Gastroesophageal sphincter (tissue), 4 donors: ENCODE data around the gene INHBA. TPM values are rescaled to one million over a fixed set of nuclear protein-coding genes. Genes with fewer than 3 reads are reported as not detected.

Experiments
- ATAC-seq: fragments of 150-250 bp; one replicate; pipeline ENCODE4 v1.9.1; 2016; ENCODE audit warnings: mild to moderate bottlenecking, moderate library complexity
- H3K27ac ChIP-seq, 4 donors: fragments of 200-600 bp; sonication (generic) in 3 of 4; 1 replicate in 3 of 4; 2 replicates in 1 of 4; pipeline ENCODE4 v1.5.1; 2016 to 2019
- H3K27me3 ChIP-seq: fragments of 200-600 bp; sonication (generic); one replicate; pipeline ENCODE4 v1.5.1; 2019
- H3K36me3 ChIP-seq, 2 donors: fragments of 200-600 bp; sonication (generic); one replicate each; pipeline ENCODE4 v1.5.1; 2019; ENCODE audit warnings: control low read depth in 1 of 2
- H3K4me1 ChIP-seq, 3 donors: fragments of 200-600 bp; sonication (generic); 1 replicate in 2 of 3; 2 replicates in 1 of 3; pipeline ENCODE4 v1.5.1; 2016 to 2019; ENCODE audit warnings: control low read depth in 2 of 3
- H3K4me3 ChIP-seq, 2 donors: fragments of 200-600 bp; sonication (generic); one replicate each; pipeline ENCODE4 v1.5.1; 2019; ENCODE audit warnings: mild to moderate bottlenecking in 1 of 2, moderate library complexity in 1 of 2
- H3K9me3 ChIP-seq, 3 donors: fragments of 200-600 bp; sonication (generic); one replicate each; pipeline ENCODE4 v1.5.1; 2017 to 2019; ENCODE audit warnings: control low read depth in 2 of 3
- EP300 ChIP-seq: sonication (generic); formaldehyde crosslinking; IDR thresholded peaks from one replicate; pipeline ENCODE4 v1.6.1; 2017; ENCODE audit warnings: antibody characterized with exemption, mild to moderate bottlenecking
- POLR2A ChIP-seq, 2 donors: fragments of 450-650 bp; IDR thresholded peaks; one replicate each; pipeline ENCODE4 v1.6.1; 2017; ENCODE audit warnings: antibody characterized with exemption in 2 of 2, mild to moderate bottlenecking in 2 of 2, moderate library complexity in 1 of 2
- POLR2AphosphoS5 ChIP-seq: sonication (generic); formaldehyde crosslinking; IDR thresholded peaks from one replicate; pipeline ENCODE4 v1.6.1; 2017; ENCODE audit warnings: antibody characterized with exemption
- WGBS, 2 donors: methylation state at CpG; one replicate each; pipeline ENCODE4 v1.1.5; 2018; ENCODE audit warnings: low coverage in 1 of 2; 5-methylcytosine and 5-hydroxymethylcytosine counted together
- total RNA-seq, 4 donors: library from RNA; depleted of rRNA; stranded (reverse); fragments of >200 nt; gene quantifications; one replicate each; pipeline ENCODE4 v1.1.0, GENCODE V29; 2016
- TF ChIP-seq, protein P1 (sequence below), 4 experiments: fragments of 200-600 bp in 2 of 4; fragments of 450-650 bp in 2 of 4; sonication (generic) in 1 of 4; IDR thresholded peaks; one replicate each; pipeline ENCODE4 v1.5.1; 2017 to 2019; ENCODE audit warnings: antibody characterized with exemption in 4 of 4, mild to moderate bottlenecking in 2 of 4, moderate library complexity in 2 of 4

INHBA gene
- total RNA-seq, 4 donors from 2014 or later, result 16.7 to 49.2 (median 44.5) TPM

DNA sequence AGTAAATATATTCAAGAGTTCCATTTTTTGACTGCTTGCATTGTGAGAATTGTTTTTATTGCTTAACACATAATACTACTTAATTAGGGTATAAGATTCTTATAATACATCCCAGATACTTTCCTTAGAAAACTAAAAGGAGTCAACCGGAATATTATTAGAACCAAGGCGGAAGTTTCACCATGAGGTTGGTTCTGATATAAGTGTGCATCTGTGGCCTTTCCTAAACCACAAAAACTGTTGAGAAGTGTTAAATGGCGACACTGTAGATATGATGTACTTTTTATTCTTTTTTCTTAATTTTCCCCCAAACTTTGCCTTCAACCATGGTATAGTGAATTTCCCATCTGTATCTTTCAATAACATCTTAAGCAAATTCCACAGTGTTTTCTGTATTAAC, 32.3 kb upstream of the INHBA start:
- Histone ChIP-seq H3K36me3 (no peaks in the 10 kb centered on the region), H3K4me1 (peaks cover 0 to 15% (median 0%) of the 10 kb centered on the region in 3 donors), H3K27ac (no peak overlapping the region), H3K4me3 (no peak overlapping the region), H3K9me3 (no peaks in the 10 kb centered on the region), H3K27me3 (no peaks in the 10 kb centered on the region)
- TF ChIP-seq EP300 (no peak), POLR2A (IDR thresholded peaks at IDR 0.05) (no peak), POLR2AphosphoS5 (no peak)
- TF ChIP-seq, protein P1, sequence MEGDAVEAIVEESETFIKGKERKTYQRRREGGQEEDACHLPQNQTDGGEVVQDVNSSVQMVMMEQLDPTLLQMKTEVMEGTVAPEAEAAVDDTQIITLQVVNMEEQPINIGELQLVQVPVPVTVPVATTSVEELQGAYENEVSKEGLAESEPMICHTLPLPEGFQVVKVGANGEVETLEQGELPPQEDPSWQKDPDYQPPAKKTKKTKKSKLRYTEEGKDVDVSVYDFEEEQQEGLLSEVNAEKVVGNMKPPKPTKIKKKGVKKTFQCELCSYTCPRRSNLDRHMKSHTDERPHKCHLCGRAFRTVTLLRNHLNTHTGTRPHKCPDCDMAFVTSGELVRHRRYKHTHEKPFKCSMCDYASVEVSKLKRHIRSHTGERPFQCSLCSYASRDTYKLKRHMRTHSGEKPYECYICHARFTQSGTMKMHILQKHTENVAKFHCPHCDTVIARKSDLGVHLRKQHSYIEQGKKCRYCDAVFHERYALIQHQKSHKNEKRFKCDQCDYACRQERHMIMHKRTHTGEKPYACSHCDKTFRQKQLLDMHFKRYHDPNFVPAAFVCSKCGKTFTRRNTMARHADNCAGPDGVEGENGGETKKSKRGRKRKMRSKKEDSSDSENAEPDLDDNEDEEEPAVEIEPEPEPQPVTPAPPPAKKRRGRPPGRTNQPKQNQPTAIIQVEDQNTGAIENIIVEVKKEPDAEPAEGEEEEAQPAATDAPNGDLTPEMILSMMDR (IDR thresholded peaks at IDR 0.05), result no peak
- 81 to 95% methylated on average over 3 of the region's 3 CpGs for WGBS, 2 donors
- ATAC-seq, result no peak

DNA sequence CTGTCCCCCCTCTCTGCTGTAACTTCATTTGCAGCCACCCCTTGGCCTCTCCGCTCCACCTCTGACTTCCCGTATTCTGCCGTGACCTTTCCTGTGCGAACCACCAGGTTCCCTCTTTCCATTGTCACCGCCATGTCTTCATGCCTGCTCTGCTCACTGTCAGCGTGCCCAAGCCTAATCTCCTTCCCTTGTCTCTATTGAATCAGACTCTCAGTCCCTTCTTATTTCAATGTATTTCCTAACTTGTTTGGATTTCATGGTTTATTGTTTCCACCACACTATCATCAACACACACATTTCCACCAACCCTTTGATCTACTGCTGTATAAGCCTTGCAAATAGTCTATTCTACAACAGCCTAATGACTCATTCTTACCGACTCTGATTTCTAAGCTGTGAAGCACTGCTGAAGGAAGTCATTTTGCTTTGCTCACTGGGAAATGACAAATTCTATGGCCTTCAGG, 30.0 kb upstream of the INHBA start:
- Histone ChIP-seq H3K9me3 (no peaks in the 10 kb centered on the region), H3K4me3 (no peak overlapping the region), H3K4me1 (peaks cover 0 to 19% (median 0%) of the 10 kb centered on the region in 3 donors), H3K36me3 (no peaks in the 10 kb centered on the region), H3K27ac (no peak overlapping the region), H3K27me3 (no peaks in the 10 kb centered on the region)
- TF ChIP-seq POLR2AphosphoS5, result no peak
- TF ChIP-seq, protein P1 (IDR thresholded peaks at IDR 0.05), result no peak
- 76 to 86% methylated on average over 6 to 7 of the region's 7 CpGs for WGBS, 2 donors
- ATAC-seq, result no peak

DNA sequence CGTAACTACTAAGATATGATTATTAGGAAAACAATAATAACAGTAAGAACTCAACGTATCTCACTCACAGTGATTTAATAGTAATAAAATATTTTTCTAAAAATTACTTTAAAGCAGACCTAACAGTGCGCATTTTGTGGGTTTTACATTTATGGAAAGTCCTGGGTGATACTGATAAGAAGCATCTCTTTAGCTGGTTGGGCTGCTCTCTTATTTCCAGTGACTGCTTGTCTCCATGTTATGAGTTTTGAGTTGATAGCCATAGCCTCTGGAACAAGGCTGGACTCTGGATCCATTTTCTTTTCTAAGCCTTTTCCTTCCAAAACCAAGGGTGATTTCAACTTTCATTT, 29.5 kb upstream of the INHBA start:
- no peak overlapping the region for H3K27ac ChIP-seq
- TF ChIP-seq, protein P1 (IDR thresholded peaks at IDR 0.05), result no peak
- TF ChIP-seq EP300, result no peak
- TF ChIP-seq POLR2AphosphoS5, result no peak
- no peak for TF ChIP-seq POLR2A (IDR thresholded peaks at IDR 0.05)
- H3K27me3 ChIP-seq, result no peaks in the 10 kb centered on the region
- H3K36me3 ChIP-seq, result no peaks in the 10 kb centered on the region
- ATAC-seq, result no peak
- peaks cover 0 to 19% (median 0%) of the 10 kb centered on the region in 3 donors for H3K4me1 ChIP-seq
- H3K4me3 ChIP-seq, result no peak overlapping the region
- 46 to 77% methylated on average over 3 of the region's 3 CpGs for WGBS, 2 donors
- H3K9me3 ChIP-seq, result no peaks in the 10 kb centered on the region

DNA sequence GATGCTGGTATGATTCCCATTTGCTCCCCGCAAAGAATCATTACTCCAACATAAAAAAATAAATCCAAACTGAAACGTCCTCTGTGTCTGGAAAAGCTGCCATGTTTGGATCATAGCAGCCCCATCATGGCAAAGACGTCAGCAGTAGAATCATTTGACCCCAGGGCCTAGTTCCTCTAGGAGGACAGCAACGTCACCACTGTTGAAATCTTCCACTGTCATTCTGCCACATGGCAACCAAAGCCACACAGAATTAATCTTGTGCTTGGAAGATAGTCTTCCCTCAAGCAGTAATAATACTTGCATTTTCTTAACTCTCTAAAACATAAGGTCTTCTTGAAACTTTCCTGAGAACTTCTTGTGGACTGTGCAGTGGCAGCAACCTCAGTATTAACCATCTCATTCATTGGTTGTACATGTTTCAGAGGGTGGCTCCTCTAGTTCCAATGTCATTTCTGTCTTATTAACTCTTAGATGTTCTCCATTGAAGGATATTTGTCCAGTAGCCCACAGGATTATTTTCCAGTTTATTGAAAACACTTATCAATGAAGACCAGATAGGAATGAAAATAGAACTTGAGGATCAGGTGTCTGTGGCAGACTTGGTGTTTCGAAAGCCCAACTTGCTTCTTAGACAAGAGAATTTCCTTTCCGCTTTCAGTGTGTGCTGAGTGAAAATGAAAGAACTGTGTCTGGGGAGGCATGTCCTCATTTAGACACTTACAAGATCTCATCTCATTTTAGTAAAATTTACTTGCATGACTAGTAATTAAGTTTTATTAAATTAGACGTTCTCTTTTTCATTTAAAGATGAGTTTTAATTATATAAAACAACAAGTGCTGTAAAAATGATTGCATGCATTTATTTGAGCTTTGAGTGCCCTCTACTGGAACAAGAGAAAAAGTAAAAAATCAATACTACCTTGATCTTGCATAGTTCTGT, 28.9 kb upstream of the INHBA start:
- H3K27ac ChIP-seq, result no peak overlapping the region
- TF ChIP-seq, protein P1 (IDR thresholded peaks at IDR 0.05), result peak; percentile 15 to 43 (median 29)
- TF ChIP-seq EP300, result no peak
- peaks cover 0 to 19% (median 0%) of the 10 kb centered on the region in 3 donors for H3K4me1 ChIP-seq
- H3K4me3 ChIP-seq, result no peak overlapping the region
- peak; percentile 31 for ATAC-seq
- H3K36me3 ChIP-seq, result no peaks in the 10 kb centered on the region
- H3K9me3 ChIP-seq, result no peaks in the 10 kb centered on the region
- H3K27me3 ChIP-seq, result no peaks in the 10 kb centered on the region
- WGBS, 2 donors, result 55 to 71% methylated on average over 5 to 7 of the region's 7 CpGs

DNA sequence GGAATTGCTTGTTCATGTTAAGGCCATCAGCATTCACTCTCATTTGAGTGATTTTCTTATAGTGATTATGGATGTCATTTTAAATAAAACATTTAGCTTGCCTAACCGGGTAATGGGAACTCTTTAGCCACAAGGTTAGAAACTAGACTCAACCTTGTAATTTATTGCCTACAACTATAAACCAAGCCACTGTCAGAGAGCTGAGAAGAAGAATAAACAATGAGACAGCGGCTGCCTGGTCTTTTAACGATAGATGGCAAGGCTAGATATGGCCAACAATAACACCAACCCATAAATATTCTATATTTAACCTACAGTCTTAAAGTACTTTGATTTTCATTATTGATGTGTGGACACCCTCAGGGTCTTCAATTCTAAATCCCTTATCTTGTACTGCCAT, 27.8 kb upstream of the INHBA start:
- Histone ChIP-seq H3K9me3 (no peaks in the 10 kb centered on the region), H3K36me3 (no peaks in the 10 kb centered on the region), H3K27ac (no peak overlapping the region), H3K4me3 (no peak overlapping the region), H3K27me3 (no peaks in the 10 kb centered on the region), H3K4me1 (peaks cover 0 to 19% (median 0%) of the 10 kb centered on the region in 3 donors)
- WGBS, 2 donors, result 22 to 29% methylated on average over 3 of the region's 3 CpGs
- TF ChIP-seq, protein P1 (IDR thresholded peaks at IDR 0.05), result no peak
- no peak for TF ChIP-seq POLR2AphosphoS5
- TF ChIP-seq EP300, result no peak
- no peak for ATAC-seq
